ENCODE data around the gene USP49. TPM values are rescaled to one million over a fixed set of nuclear protein-coding genes. Genes with fewer than 3 reads are reported as not detected.

Gene USP49
- total and polyA plus RNA-seq, 2 of the 4 experiments (the other 2 are of a cell fraction) = 1.4 to 2.1 TPM

DNA sequence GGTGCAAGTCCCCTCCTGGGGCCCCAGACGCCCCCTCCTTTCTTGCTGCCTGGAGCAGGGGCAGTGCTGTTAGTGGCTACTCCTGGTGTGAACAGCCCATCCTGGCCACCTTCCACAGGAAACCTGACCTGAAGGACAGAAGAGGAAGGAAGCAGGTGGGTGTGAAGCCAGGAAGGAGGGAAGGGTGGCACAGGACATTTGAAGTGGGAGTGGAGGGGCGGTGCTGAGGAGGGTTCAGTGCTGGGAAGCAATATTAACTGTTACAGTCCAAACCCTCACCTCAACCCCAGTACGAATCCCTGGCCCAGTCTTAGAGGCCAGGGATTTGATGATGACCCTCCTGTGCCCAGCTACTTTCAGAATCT is 113.8 kb downstream of the USP49 start:
- dilution Hi-C loops (cut with HindIII; ENCODE audit: low sequenced_read_pairs, unreplicated experiment) (no loop called here), intact Hi-C loops (cut with micrococcal nuclease) (loop anchor here (5.0 to 10.0 kb wide), 3 partner anchors 156 to 433 kb away; partner anchors contain the start of gene MRPS10), in situ Hi-C loops (cut with MboI; ENCODE audit: low sequenced_read_pairs) (loop anchor here (5.0 to 10.0 kb wide), 2 partner anchors 153 to 266 kb away; no protein-coding TSS in a partner anchor)
- H4K91ac ChIP-seq (ENCODE audit: insufficient read depth, low read depth, low read length) = no peak overlapping the region
- H4K5ac ChIP-seq (ENCODE audit: low read depth, low read length) = no peak overlapping the region
- H3K9me3 ChIP-seq (ENCODE audit: control insufficient read depth, insufficient read depth, low read length) = no peaks in the 10 kb centered on the region
- no peak overlapping the region for H2BK20ac ChIP-seq (ENCODE audit: low read depth, low read length)
- BruUV-seq (replicated peaks) = no TSS peak
- H3K14ac ChIP-seq (replicated peaks; ENCODE audit: low read depth, low read length) = no peak overlapping the region
- H2BK120ac ChIP-seq (ENCODE audit: low read depth, low read length) = no peak overlapping the region
- DNase-seq (no peak), ATAC-seq (ENCODE audit: low read depth) (no peak)
- peak overlapping the region; percentile 76 for H3K4me2 ChIP-seq (ENCODE audit: low read depth, low read length)
- H2BK15ac ChIP-seq (ENCODE audit: low read depth, low read length) = no peak overlapping the region
- H3K36me3 ChIP-seq (ENCODE audit: control insufficient read depth, insufficient read depth, low read length) = peaks cover 4% of the 10 kb centered on the region; the same call in 1 of the 2 replicates
- peak overlapping the region; percentile 61; the same call in 1 of the 2 replicates for H2AK5ac ChIP-seq (ENCODE audit: low read depth, low read length)
- peak overlapping the region; percentile 5; the same call in 1 of the 2 replicates for H3K23ac ChIP-seq (ENCODE audit: low read depth, low read length)
- H3K56ac ChIP-seq (ENCODE audit: extremely low read depth, insufficient read depth, low read length) = no peak overlapping the region
- no peak overlapping the region for H3K9ac ChIP-seq (ENCODE audit: low read depth, low read length)
- ChIA-PET CTCF (no interaction called here), POLR2A (ENCODE audit: unreplicated experiment) (no interaction called here)
- H3K27ac ChIP-seq (ENCODE audit: insufficient read depth, low read length) = no peak overlapping the region
- peak overlapping the region; percentile 31 for H2AK9ac ChIP-seq (replicated peaks; ENCODE audit: low read depth, low read length, poor library complexity)
- TF ChIP-seq BHLHE40 (IDR thresholded peaks at IDR 0.05; ENCODE audit: low read depth, low read length) (no peak), RCOR1 (IDR thresholded peaks at IDR 0.05; ENCODE audit: insufficient replicate concordance, low read length) (no peak), POLR2A (IDR thresholded peaks at IDR 0.05; ENCODE audit: low read depth, low read length) (no peak), CEBPB (IDR thresholded peaks at IDR 0.05; ENCODE audit: low read depth, low read length) (no peak), RFX5 (IDR thresholded peaks at IDR 0.05; ENCODE audit: low read depth, low read length) (no peak), CHD1 (IDR thresholded peaks at IDR 0.05; ENCODE audit: low read depth, low read length) (no peak), SMC3 (IDR thresholded peaks at IDR 0.05; ENCODE audit: low read depth, low read length) (no peak), MAZ (IDR thresholded peaks at IDR 0.05; ENCODE audit: borderline replicate concordance, low read depth, low read length) (no peak), FOS (IDR thresholded peaks at IDR 0.05; ENCODE audit: low read depth, low read length) (no peak), MXI1 (IDR thresholded peaks at IDR 0.05; ENCODE audit: borderline replicate concordance, low read depth, low read length) (no peak), NFE2L2 (IDR thresholded peaks at IDR 0.05; ENCODE audit: low read depth, low read length) (no peak), MAFK (IDR thresholded peaks at IDR 0.05; ENCODE audit: low read depth, low read length) (no peak), RAD21 (IDR thresholded peaks at IDR 0.05; ENCODE audit: low read length) (no peak)
- TF ChIP-seq, protein P1, sequence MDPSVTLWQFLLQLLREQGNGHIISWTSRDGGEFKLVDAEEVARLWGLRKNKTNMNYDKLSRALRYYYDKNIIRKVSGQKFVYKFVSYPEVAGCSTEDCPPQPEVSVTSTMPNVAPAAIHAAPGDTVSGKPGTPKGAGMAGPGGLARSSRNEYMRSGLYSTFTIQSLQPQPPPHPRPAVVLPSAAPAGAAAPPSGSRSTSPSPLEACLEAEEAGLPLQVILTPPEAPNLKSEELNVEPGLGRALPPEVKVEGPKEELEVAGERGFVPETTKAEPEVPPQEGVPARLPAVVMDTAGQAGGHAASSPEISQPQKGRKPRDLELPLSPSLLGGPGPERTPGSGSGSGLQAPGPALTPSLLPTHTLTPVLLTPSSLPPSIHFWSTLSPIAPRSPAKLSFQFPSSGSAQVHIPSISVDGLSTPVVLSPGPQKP (IDR thresholded peaks at IDR 0.05; ENCODE audit: borderline replicate concordance, low read depth, low read length) = no peak
- TF ChIP-seq, protein P2, sequence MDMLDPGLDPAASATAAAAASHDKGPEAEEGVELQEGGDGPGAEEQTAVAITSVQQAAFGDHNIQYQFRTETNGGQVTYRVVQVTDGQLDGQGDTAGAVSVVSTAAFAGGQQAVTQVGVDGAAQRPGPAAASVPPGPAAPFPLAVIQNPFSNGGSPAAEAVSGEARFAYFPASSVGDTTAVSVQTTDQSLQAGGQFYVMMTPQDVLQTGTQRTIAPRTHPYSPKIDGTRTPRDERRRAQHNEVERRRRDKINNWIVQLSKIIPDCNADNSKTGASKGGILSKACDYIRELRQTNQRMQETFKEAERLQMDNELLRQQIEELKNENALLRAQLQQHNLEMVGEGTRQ (IDR thresholded peaks at IDR 0.05; ENCODE audit: low read depth, low read length) = no peak
- no peak overlapping the region for H2BK5ac ChIP-seq (ENCODE audit: low read depth, low read length, poor library complexity, severe bottlenecking)
- no peak overlapping the region for H3K18ac ChIP-seq (ENCODE audit: low read depth, low read length)
- H3K9me1 ChIP-seq (ENCODE audit: insufficient read depth, low read length) = no peaks in the 10 kb centered on the region; the same call in 1 of the 2 replicates
- H2AFZ ChIP-seq (replicated peaks; ENCODE audit: low read length, poor library complexity) = peak overlapping the region; percentile 93
- no peaks in the 10 kb centered on the region for H4K20me1 ChIP-seq (ENCODE audit: insufficient read depth, low read length)
- H3K4me3 ChIP-seq (ENCODE audit: insufficient read depth, low read depth, low read length) = no peak overlapping the region
- H3K4me1 ChIP-seq (ENCODE audit: control insufficient read depth, insufficient read depth, low read length) = peaks cover 16% of the 10 kb centered on the region
- no peaks in the 10 kb centered on the region for H3K27me3 ChIP-seq (ENCODE audit: control insufficient read depth, insufficient read depth, low read length)
- 0% methylated on average over 1 of the region's 3 CpGs; no CpG with 5 or more reads in 1 of the 2 experiments for whole genome bisulfite sequencing, 2 experiments (ENCODE audit: extremely low coverage in 2 of 2, insufficient read length in 1 of 2)
- H3K4ac ChIP-seq (ENCODE audit: low read depth, low read length) = no peak overlapping the region
- peaks cover 10 to 36% of the 10 kb centered on the region in 2 experiments for H3K79me1 ChIP-seq (ENCODE audit: low read depth in 1 of 2, low read length in 2 of 2)
- peak overlapping the region; percentile 15 to 18; a peak in 2 of 4 replicates for H4K8ac ChIP-seq (ENCODE audit: low read depth in 2 of 2, low read length in 2 of 2)

All from IMR-90 (cell line).